C4-2B (cell line): ENCODE data around the gene TMX4.
A peak's percentile ranks its signal among the peaks of the same experiment; 100 is the strongest.

ENCODE experiments used
- H3K27ac ChIP-seq: fragments of 450-650 bp; 2 replicates; pipeline ENCODE4 v1.5.1; 2017
- CTCF ChIP-seq: fragments of 450-650 bp; conservative IDR thresholded peaks from 2 replicates; pipeline ENCODE4 v1.5.1; 2017; ENCODE audit warnings: mild to moderate bottlenecking
- ZFX ChIP-seq: fragments of 450-650 bp; IDR thresholded peaks from 2 replicates; pipeline ENCODE4 v1.6.1; 2017

TMX4 gene

GRCh38 chr20:8057871-8058270 lies 38.3 kb upstream of the TMX4 start:
- TF ChIP-seq ZFX = no peak
- no peak for TF ChIP-seq CTCF
- no peak overlapping the region for H3K27ac ChIP-seq

GRCh38 chr20:8055096-8055495 lies 35.5 kb upstream of the TMX4 start:
- TF ChIP-seq CTCF (no peak), ZFX (no peak)

GRCh38 chr20:8050157-8050837 lies 30.7 kb upstream of the TMX4 start:
- H3K27ac ChIP-seq = peak overlapping the region; percentile 8; the same call in 1 of the 2 replicates
- TF ChIP-seq CTCF (no peak), ZFX (no peak)

More at GRCh38 chr20:8055096-8055495, 35.5 kb upstream of the TMX4 start:
- no peak overlapping the region for H3K27ac ChIP-seq

GRCh38 chr20:8049310-8049709 lies 29.7 kb upstream of the TMX4 start:
- H3K27ac ChIP-seq = no peak overlapping the region
- TF ChIP-seq CTCF = no peak
- no peak for TF ChIP-seq ZFX

- H3K27ac ChIP-seq = no peak overlapping the region
- no peak for TF ChIP-seq ZFX
- TF ChIP-seq CTCF = no peak
These were observed 26.4 kb upstream of the TMX4 start for GRCh38 chr20:8045946-8046345.

GRCh38 chr20:8043687-8044282 lies 24.2 kb upstream of the TMX4 start:
- TF ChIP-seq ZFX = no peak
- peak; percentile 77 for TF ChIP-seq CTCF

GRCh38 chr20:8039042-8039441 lies 19.5 kb upstream of the TMX4 start:
- no peak overlapping the region for H3K27ac ChIP-seq
- TF ChIP-seq ZFX (no peak), CTCF (peak; percentile 8; the same call in 1 of the 2 replicates)

More at GRCh38 chr20:8043687-8044282, 24.2 kb upstream of the TMX4 start:
- no peak overlapping the region for H3K27ac ChIP-seq
